ENCODE data around the gene SCN5A. TPM values are rescaled to one million over a fixed set of nuclear protein-coding genes. Genes with fewer than 3 reads are reported as not detected.
"Not testable (repeated sequence)": the region's sequence is repeated elsewhere in the genome, so short reads cannot be mapped to it uniquely, and the experiment has no call there.

The SCN5A gene
- total RNA-seq, 1 experiment from 2014 or later: 13.6 TPM

DNA sequence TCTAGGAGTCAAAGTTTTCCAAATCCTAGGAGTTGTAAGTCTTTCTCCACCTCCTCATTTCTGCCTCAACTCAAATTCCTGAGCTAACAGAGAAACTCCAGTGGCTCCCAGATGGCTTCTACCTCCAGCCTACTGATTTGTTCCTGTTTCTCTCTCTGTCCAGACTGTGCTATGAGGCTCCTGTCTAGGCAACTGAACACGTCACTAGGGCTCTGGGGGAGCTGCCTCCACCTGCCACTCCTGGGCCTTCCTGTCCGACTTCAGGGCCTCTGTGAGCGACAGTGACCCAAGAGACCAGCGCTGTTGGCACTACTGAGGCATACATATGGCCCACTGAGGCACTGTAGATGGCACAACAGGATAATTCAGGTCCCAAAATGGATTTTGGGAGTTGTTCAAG is 82.0 kb downstream of the SCN5A start:
- no peak for DNase-seq (ENCODE audit: low spot score)
- Mint-ChIP-seq H3K9me3 (no peaks in the 10 kb centered on the region), H3K4me1 (no peaks in the 10 kb centered on the region)

DNA sequence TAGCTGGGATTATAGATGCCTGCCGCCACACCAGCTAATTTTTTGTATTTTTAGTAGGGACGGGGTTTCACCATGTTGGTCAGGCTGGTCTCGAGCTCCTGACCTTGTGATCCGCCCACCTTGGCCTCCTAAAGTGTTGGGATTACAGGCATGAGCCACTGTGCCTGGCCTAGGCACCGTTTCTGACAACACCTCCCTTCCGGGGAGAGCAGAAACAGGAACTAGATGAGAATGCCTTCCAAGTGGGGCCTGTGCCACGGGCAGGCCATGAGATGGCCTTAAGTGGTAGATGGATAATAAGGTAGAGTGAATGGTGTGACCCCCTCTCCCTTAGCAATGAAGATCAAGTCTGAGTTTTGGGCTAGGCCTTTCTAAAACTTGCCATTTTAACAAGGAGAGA is 82.7 kb downstream of the SCN5A start:
- ATAC-seq; H3K27ac Mint-ChIP-seq; H3K9me3 Mint-ChIP-seq; POLR2A ChIA-PET; DNase-seq (ENCODE audit: low spot score); H3K27me3 Mint-ChIP-seq (ENCODE audit: low read depth); H3K36me3 Mint-ChIP-seq; H3K4me1 Mint-ChIP-seq; H3K4me3 Mint-ChIP-seq: not testable (repeated sequence)
- CTCF ChIA-PET: interaction anchor here (1.2 kb wide), 1 partner anchor 8 kb away, joined by 3 read pairs; no protein-coding TSS in a partner anchor

More for the DNA sequence above, 82.0 kb downstream of the SCN5A start:
- ChIA-PET CTCF (interaction anchor here (1.2 kb wide), 1 partner anchor 9 kb away, joined by 3 read pairs; no protein-coding TSS in a partner anchor), POLR2A (no interaction called here)
- TF ChIP-seq TP53 (CRISPR knock-in tag; IDR thresholded peaks at IDR 0.05): no peak
- TF ChIP-seq, protein P1, sequence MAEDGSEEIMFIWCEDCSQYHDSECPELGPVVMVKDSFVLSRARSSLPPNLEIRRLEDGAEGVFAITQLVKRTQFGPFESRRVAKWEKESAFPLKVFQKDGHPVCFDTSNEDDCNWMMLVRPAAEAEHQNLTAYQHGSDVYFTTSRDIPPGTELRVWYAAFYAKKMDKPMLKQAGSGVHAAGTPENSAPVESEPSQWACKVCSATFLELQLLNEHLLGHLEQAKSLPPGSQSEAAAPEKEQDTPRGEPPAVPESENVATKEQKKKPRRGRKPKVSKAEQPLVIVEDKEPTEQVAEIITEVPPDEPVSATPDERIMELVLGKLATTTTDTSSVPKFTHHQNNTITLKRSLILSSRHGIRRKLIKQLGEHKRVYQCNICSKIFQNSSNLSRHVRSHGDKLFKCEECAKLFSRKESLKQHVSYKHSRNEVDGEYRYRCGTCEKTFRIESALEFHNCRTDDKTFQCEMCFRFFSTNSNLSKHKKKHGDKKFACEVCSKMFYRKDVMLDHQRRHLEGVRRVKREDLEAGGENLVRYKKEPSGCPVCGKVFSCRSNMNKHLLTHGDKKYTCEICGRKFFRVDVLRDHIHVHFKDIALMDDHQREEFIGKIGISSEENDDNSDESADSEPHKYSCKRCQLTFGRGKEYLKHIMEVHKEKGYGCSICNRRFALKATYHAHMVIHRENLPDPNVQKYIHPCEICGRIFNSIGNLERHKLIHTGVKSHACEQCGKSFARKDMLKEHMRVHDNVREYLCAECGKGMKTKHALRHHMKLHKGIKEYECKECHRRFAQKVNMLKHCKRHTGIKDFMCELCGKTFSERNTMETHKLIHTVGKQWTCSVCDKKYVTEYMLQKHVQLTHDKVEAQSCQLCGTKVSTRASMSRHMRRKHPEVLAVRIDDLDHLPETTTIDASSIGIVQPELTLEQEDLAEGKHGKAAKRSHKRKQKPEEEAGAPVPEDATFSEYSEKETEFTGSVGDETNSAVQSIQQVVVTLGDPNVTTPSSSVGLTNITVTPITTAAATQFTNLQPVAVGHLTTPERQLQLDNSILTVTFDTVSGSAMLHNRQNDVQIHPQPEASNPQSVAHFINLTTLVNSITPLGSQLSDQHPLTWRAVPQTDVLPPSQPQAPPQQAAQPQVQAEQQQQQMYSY (CRISPR knock-in tag; IDR thresholded peaks at IDR 0.05): no peak
- TF ChIP-seq IRF2 (CRISPR knock-in tag; IDR thresholded peaks at IDR 0.05; ENCODE audit: borderline replicate concordance, low read depth): no peak
- no peak for TF ChIP-seq FOXJ3 (CRISPR knock-in tag; IDR thresholded peaks at IDR 0.05; ENCODE audit: borderline replicate concordance)
- TF ChIP-seq EMX1 (CRISPR knock-in tag; IDR thresholded peaks at IDR 0.05): no peak
- TF ChIP-seq, protein P2, sequence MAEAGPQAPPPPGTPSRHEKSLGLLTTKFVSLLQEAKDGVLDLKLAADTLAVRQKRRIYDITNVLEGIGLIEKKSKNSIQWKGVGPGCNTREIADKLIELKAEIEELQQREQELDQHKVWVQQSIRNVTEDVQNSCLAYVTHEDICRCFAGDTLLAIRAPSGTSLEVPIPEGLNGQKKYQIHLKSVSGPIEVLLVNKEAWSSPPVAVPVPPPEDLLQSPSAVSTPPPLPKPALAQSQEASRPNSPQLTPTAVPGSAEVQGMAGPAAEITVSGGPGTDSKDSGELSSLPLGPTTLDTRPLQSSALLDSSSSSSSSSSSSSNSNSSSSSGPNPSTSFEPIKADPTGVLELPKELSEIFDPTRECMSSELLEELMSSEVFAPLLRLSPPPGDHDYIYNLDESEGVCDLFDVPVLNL (CRISPR knock-in tag; IDR thresholded peaks at IDR 0.05; ENCODE audit: borderline replicate concordance, low read depth): no peak
- no peak for TF ChIP-seq ETV6 (CRISPR knock-in tag; IDR thresholded peaks at IDR 0.05)
- no peak for TF ChIP-seq NFE2L1 (CRISPR knock-in tag; IDR thresholded peaks at IDR 0.05)
- TF ChIP-seq, protein P3, sequence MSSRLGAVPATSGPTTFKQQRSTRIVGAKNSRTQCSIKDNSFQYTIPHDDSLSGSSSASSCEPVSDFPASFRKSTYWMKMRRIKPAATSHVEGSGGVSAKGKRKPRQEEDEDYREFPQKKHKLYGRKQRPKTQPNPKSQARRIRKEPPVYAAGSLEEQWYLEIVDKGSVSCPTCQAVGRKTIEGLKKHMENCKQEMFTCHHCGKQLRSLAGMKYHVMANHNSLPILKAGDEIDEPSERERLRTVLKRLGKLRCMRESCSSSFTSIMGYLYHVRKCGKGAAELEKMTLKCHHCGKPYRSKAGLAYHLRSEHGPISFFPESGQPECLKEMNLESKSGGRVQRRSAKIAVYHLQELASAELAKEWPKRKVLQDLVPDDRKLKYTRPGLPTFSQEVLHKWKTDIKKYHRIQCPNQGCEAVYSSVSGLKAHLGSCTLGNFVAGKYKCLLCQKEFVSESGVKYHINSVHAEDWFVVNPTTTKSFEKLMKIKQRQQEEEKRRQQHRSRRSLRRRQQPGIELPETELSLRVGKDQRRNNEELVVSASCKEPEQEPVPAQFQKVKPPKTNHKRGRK (CRISPR knock-in tag; IDR thresholded peaks at IDR 0.05; ENCODE audit: borderline replicate concordance): no peak
- no peak for TF ChIP-seq JAZF1 (CRISPR knock-in tag; IDR thresholded peaks at IDR 0.05)
- no peak for TF ChIP-seq CBFB (CRISPR knock-in tag; IDR thresholded peaks at IDR 0.05; ENCODE audit: low read depth)
- no peak for TF ChIP-seq ELF4 (CRISPR knock-in tag; IDR thresholded peaks at IDR 0.05; ENCODE audit: low read depth)
- Mint-ChIP-seq H3K4me3 (no peak overlapping the region), H3K27ac (no peak overlapping the region), H3K36me3 (no peaks in the 10 kb centered on the region), H3K27me3 (ENCODE audit: low read depth) (no peaks in the 10 kb centered on the region; the same call in 1 of the 2 replicates)
- no peak for ATAC-seq

DNA sequence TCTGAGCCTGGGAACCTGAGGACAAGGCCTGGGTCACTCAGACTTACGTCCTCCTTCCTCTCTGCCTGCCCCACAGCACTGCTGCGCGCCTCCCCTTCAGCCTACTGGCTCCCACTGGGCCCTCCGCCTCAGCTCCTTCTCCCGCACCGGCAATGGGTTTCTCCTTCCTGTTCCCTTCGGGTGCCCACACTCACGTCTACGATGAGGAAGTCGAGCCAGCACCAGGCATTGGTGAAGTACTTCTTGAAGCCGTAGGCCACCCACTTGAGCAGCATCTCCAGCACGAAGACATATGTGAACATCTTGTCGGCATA is 83.3 kb downstream of the SCN5A start:
- DNase-seq (ENCODE audit: low spot score) (no peak), ATAC-seq (no peak)
- ChIA-PET CTCF (interaction anchor here (1.2 kb wide), 1 partner anchor 7 kb away, joined by 3 read pairs; no protein-coding TSS in a partner anchor), POLR2A (no interaction called here)
- H3K36me3 Mint-ChIP-seq: no peaks in the 10 kb centered on the region
- no peak overlapping the region for H3K4me3 Mint-ChIP-seq
- H3K4me1 Mint-ChIP-seq: no peaks in the 10 kb centered on the region
- H3K27me3 Mint-ChIP-seq (ENCODE audit: low read depth): no peaks in the 10 kb centered on the region; the same call in 1 of the 2 replicates
- TF ChIP-seq, protein P4, sequence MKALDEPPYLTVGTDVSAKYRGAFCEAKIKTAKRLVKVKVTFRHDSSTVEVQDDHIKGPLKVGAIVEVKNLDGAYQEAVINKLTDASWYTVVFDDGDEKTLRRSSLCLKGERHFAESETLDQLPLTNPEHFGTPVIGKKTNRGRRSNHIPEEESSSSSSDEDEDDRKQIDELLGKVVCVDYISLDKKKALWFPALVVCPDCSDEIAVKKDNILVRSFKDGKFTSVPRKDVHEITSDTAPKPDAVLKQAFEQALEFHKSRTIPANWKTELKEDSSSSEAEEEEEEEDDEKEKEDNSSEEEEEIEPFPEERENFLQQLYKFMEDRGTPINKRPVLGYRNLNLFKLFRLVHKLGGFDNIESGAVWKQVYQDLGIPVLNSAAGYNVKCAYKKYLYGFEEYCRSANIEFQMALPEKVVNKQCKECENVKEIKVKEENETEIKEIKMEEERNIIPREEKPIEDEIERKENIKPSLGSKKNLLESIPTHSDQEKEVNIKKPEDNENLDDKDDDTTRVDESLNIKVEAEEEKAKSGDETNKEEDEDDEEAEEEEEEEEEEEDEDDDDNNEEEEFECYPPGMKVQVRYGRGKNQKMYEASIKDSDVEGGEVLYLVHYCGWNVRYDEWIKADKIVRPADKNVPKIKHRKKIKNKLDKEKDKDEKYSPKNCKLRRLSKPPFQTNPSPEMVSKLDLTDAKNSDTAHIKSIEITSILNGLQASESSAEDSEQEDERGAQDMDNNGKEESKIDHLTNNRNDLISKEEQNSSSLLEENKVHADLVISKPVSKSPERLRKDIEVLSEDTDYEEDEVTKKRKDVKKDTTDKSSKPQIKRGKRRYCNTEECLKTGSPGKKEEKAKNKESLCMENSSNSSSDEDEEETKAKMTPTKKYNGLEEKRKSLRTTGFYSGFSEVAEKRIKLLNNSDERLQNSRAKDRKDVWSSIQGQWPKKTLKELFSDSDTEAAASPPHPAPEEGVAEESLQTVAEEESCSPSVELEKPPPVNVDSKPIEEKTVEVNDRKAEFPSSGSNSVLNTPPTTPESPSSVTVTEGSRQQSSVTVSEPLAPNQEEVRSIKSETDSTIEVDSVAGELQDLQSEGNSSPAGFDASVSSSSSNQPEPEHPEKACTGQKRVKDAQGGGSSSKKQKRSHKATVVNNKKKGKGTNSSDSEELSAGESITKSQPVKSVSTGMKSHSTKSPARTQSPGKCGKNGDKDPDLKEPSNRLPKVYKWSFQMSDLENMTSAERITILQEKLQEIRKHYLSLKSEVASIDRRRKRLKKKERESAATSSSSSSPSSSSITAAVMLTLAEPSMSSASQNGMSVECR (CRISPR knock-in tag; IDR thresholded peaks at IDR 0.05; ENCODE audit: borderline replicate concordance): no peak
- TF ChIP-seq, protein P5, sequence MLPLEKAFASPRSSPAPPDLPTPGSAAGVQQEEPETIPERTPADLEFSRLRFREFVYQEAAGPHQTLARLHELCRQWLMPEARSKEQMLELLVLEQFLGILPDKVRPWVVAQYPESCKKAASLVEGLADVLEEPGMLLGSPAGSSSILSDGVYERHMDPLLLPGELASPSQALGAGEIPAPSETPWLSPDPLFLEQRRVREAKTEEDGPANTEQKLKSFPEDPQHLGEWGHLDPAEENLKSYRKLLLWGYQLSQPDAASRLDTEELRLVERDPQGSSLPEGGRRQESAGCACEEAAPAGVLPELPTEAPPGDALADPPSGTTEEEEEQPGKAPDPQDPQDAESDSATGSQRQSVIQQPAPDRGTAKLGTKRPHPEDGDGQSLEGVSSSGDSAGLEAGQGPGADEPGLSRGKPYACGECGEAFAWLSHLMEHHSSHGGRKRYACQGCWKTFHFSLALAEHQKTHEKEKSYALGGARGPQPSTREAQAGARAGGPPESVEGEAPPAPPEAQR (CRISPR knock-in tag; IDR thresholded peaks at IDR 0.05): no peak
- TF ChIP-seq, protein P3 (CRISPR knock-in tag; IDR thresholded peaks at IDR 0.05; ENCODE audit: borderline replicate concordance): no peak
- TF ChIP-seq NFATC4 (CRISPR knock-in tag; IDR thresholded peaks at IDR 0.05) (no peak), RELA (CRISPR knock-in tag; IDR thresholded peaks at IDR 0.05; ENCODE audit: borderline replicate concordance) (no peak), ZNF416 (CRISPR knock-in tag; IDR thresholded peaks at IDR 0.05) (no peak), TEAD1 (CRISPR knock-in tag; IDR thresholded peaks at IDR 0.05) (no peak)
- 0 out of 2 replicates have a peak overlapping the region, but pooled peaks have one; percentile 29 for H3K27ac Mint-ChIP-seq
- no peaks in the 10 kb centered on the region for H3K9me3 Mint-ChIP-seq

All from WTC11 (cell line).